GM18861 (cell line): ENCODE results near the gene OTOG.

Source experiments
- ATAC-seq: cut with Tn5 transposase; IDR thresholded peaks from one replicate; pipeline ENCODE4 v1.9.1; 2021; ENCODE audit not compliant: unreplicated experiment

The OTOG gene

DNA sequence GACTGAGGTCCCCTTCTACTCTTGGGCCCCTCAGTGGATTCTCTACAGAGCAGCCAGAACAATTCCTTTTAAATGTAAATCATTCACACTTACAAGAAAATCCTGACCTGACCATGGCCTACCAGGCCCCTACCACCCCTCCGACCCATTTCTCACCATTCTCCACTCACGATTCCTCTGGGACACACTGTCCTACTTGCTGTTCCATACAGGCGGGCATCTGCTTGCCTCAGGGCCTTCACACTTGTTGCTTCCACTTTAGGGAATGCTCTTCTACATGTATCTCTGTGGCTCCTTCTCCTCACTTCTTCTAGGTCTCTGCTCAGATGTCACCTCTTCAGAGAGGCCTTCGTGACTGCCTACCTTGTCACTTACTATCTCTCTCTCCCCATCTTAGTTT lies 6.3 kb upstream of the OTOG start:
- ATAC-seq: no peak

DNA sequence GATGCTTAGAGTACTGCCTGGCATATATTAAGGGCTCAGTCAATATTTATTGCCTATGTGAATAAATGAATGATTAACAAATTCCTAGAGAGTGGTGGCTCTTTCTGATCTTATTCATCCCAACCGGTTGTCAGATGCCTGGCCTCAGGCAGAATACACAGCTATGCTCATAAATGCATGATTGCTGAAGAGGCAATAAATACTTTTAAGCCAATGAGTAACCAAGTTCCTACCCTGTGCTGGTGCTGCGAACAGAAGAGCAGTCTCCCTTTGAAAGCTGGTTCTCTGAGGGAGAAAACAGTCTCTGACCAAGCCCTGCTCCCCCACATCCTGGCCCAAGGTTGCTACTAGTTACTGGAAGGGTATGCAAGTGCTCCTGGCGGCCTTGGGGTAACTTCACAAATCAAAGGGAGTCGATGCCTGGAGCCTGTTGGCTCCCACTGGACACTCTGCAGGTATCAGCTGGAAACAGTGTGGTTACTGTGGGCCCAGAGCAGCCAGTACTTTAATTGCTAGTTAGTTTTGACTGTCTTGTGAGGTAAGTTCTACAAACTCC lies 5.7 kb upstream of the OTOG start:
- ATAC-seq: no peak

DNA sequence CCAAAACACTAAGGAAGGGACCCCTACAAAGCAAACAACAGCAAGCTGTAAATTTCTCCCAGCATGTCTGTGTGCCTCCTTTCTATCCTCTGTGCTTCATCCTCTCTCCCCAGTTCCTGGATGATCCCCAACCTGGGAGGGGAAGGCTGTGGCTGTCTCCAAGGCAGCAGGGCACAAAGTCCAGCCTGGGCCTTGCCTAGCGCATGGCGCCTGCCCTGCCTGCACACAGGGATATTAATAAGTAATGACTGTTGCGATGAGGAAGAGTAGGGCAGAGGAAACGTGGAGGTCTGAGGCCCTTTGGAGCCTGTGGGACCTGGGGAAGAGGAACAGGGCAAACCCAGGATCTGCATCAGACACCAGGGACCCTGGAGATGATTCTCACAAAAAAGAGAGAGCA lies 4.8 kb upstream of the OTOG start:
- ATAC-seq: no peak

DNA sequence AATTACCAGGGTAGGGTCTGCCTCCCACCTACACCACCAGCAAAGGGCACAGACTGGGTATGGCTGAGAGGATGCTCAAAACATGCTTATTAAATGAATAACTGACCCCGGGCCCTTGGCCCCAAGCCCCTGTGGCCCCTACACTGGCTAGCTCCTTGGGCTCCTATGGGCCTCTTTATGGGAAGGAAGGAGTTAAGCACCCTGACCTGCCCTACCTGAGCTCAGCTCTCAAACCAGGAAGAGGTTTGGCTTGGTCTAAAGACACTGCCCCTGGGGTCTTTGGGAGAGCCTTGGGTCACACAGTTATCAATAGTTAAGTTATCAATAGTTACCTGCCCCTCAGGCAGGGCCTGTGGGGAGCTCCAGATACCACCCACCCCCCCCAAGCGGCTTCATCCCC lies 4.0 kb upstream of the OTOG start:
- ATAC-seq: no peak

DNA sequence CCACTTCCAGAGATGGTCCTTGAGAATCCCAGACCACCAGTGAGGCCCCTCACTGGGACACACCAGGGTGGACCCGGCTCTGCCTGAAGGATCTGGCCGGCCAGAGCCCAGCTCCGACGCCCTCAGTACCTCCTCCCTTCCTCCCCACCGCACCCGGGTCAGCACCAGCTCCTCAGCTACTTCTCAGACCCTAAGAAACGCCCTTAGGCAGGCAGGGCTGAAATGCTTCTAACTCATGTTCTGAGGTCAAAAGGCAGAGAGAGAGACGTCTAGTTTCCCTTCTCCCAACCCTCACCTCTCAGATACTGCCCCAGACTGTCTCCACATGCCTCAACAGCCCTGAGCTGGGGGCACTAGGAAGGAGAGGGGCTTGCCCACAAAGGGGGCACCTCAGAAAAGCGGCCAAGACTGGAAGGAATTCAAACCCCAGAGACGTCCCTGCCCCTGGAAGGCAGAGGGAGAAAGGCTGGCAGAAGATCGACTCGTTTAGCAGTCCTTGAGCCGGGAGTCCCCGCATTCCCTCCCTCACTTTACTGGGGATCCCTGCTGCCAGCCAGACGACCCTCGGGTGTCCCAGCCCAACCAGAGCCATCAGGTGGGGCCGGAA lies 3.4 kb upstream of the OTOG start:
- no peak for ATAC-seq

DNA sequence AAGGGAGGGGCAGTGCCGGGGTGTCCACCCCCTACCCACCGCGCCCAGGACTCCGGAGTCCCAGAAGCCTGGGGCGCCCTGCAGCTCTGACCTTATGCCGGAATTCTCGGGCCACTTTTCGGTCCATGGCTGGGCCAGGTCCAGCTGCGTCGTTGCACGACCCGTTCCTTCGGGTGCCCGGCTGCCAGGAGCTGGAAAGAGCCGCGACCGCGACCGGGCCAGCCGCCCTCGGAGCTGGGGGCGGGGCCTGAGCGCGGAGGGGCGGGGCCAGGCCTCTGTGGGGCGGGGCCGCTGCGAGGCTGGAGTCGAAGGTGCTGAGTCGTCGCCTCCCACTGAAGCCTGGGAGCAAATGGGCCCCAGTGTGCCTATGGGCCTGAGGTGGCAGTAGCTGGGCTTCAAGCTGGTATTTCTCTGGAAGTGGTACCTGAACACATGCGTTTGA lies 2.9 kb upstream of the OTOG start, which contains the start of gene USH1C:
TSS of gene USH1C (minus strand) at position 236 of the 442 bp plus-strand sequence. CDS start at position 127, 109 bp downstream.
- no peak for ATAC-seq

DNA sequence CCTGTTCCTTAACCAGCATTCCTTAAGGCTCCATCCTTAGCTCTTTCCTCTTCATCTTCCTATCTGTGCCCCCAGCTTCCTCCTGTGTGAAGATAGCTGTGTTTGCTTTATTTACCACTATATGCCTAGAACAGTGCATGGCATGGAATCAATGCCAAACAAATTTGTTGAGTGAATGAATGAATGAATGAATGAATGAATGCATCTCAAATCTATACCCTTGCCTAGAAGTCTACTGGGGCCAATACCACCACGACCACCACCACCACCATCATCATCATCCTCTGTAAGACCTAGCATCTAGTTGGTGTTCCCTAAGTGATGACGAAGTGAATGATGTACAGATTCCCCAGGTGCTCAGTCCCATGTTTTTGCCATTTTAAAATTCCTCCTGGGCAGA lies 819 bp upstream of the OTOG start:
- no peak for ATAC-seq

DNA sequence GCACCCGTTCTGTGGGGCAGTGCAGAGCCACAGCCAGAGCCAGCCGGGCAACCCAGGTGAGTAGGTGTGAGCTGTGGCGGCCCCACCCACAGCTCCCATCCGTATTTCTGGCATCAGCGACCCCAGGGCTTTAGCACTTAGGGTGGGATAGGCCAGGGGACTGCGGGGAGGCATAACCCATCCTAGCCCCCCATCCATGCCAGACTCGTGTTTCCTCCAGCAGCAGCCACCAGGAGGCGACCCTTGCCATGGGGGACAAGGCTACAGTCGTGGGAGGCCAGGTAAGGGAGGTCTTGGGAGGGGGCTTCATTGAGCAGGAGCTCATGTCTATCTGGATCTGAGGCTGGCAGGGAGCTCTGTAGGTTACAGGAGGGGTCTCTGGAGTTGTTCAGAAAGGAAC lies 873 bp downstream of the OTOG start:
- no peak for ATAC-seq

DNA sequence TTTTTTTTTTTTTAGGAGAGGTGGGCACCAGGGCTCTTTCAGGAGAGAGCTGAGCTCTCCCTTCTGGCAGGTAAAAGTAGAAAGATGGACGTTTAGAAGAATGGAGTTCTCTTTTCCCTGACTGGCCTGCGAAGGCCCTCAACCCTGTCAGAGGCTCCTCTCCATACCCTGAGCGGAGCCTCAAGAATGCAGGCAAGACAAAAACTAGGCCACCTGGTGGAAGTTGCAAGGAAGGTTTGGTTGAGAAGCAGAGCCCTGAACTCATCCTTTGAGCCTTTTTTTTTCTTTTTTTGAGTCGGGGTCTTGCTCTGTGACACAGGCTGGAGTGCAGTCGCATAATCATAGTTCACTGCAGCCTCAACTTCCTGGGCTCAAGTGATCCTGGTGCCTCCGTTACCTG lies 1.4 kb downstream of the OTOG start:
- no peak for ATAC-seq

DNA sequence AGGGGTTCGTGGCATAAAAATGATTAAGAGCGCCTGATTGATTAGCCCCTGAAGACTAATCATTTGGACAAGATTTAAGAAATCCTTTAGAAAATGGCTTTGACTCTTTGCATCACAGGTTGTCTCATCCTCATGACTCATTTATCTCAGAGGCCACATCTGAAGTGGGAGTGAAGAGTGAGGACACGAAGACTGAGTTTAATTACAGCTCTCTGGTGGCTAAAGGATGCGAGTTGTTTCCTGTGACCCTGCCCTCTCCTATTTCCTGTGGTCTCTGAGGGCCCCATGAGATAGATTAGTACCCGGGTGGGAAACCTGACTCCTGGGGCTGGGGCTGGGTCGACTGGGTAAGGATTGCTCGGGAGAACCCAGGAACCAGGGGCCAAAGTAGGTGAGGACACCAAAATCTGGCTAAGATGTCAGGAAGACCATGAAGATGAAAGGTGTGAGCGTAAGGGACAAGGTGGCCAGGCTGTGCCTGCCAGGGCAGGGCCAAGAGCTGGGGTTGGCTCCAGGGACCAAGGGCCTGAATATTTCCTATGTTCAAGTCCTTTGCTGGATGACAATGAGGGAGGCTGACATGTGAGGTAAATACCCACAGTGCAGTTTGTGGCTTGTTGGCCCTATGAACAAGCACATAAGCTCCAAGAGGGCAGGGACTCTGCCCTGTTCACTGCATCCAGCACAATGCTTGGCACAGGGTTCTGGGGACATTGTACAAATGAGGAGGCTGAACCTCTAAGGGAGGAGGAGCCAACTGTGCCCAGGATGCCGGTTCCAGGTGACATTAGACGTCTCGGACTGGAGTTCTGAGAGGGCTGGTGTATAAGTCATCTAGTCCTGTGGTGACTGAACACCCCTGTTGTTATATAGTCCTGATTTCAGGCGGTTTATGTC lies 3.6 kb downstream of the OTOG start:
- no peak for ATAC-seq

DNA sequence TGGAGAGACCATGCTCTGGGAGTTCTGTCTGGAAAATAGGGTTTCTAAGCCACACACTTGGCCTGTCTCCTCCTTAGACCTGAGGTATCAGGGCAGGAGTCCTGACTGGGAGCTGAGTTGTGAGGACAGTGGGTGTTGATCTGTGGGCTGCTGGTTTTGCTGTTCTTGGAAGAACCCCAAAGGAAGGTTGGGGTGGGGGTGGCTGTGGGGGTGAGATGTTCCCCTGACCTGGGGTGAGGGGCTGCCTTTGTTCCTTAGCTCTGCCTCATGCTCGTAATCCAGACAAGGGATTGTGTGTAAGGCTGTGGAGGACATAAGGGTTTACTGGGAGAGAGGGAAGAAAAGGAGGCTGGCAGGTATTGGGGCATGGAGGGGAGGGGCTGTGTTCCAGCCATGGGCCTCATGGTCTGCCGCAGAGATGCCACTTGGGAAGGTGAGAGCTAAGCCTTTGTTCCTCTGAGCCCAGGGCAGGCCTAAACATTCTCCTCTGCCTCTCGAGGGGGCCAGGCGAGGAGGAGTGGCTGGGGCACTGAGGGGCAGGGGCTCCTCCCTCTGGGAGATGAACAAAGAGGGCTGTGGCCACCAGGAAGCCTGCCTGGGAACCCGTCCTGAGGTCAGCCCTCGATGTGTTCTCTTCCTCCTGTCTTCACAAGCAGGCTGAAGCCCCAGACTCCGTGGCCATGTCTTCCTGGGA lies 4.4 kb downstream of the OTOG start:
- no peak for ATAC-seq

DNA sequence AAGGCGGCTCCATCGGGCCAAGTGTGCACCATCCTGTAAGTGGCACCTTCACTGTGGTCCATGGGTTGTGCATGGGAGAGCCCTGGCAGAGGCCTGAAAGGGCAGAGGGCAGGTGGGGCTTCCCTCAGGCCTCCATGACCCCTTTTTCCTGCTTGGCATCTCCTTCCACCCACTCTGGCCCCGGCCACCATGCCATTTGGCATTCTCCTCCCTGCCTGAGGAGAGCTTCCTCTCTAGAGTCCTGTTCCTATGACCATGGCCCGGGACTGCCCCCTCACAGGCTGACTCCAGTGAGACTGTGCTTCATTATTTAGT lies 4.9 kb downstream of the OTOG start:
- ATAC-seq: no peak

DNA sequence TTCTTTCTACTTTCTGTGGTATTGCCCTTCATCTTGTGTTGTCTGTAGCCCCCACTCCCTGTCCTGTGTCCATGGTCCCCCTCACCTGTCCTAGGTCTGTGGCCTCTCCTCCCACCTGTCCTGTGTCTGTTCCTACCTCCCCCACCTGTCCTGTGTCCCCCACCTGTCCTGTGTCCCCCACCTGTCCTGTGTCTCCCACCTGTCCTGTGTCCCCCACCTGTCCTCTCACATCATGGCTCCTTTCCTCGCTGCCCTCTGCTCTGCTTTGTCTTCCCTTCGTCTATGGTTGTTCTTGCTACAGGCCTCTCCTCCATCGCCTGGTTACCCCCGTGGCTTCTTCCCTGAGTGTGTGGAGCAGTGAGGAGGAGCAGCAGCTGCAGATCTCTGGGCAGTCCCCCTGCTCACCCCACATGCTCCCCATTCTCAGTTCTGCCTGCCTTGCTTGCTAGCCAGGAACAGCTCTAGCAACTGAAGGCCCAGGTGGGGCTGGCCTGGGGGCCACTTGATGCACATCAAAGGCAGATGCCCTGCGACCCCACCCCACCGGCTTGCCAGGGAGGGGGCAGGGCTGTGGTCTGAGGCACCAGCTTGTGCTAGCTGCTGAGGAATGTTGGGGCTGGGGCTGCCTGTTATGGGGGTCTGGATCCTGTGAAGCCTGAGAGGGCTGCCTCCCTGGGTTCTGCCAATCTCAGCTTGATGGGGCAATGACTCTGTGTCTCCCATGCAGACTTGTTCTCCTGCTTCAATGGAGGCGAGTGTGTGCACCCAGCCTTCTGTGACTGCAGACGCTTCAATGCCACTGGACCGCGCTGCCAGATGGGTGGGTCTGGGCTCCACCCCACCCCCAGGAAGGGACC lies 5.6 kb downstream of the OTOG start:
- no peak for ATAC-seq

DNA sequence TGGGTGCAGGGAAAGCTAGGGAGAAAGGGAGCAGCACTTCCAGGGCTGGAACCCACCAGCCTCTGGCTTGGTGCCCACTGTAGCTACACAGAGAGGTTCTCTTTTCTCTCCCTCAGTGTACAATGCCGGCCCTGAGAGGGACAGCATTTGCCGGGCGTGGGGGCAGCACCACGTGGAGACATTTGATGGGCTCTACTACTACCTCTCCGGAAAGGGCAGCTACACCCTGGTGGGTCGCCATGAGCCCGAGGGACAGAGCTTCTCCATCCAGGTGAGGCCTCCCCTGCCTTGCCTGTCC lies 6.1 kb downstream of the OTOG start:
- no peak for ATAC-seq

DNA sequence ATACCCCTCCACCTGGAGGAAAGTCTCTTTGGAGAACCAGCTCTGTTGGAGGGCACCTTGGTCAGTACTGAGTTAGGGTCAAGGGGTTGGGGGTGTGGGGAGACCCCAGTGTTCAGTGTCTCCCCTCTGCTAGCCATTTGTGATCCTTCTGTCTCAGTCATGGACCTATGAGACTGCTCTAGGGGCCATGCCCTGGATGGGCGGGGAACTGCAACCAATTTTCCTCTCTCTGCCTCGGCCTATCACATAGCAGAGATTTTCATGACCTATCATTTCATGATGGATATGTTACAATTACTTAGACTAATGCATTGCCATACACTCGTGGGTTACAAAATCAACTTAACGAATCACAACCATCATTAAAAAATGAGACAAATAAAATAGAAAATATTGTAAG lies 7.4 kb downstream of the OTOG start:
- ATAC-seq: no peak

DNA sequence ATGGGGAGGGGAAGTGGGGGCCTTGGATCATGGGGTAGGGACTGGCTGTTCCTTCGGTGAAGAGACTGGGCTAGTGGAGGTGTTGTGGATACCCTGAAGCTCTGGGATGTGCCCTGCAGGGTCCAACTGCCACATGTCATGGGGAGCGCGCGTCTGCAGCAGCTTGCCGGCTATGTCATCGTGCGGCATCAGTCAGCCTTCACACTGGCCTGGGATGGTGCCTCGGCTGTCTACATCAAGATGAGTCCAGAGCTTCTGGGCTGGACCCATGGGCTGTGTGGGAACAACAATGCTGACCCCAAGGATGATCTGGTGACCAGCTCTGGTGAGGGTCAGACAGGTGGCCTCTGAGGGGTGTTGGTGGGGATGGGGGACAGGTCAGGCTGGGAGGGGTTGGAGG lies 9.9 kb downstream of the OTOG start:
- no peak for ATAC-seq

DNA sequence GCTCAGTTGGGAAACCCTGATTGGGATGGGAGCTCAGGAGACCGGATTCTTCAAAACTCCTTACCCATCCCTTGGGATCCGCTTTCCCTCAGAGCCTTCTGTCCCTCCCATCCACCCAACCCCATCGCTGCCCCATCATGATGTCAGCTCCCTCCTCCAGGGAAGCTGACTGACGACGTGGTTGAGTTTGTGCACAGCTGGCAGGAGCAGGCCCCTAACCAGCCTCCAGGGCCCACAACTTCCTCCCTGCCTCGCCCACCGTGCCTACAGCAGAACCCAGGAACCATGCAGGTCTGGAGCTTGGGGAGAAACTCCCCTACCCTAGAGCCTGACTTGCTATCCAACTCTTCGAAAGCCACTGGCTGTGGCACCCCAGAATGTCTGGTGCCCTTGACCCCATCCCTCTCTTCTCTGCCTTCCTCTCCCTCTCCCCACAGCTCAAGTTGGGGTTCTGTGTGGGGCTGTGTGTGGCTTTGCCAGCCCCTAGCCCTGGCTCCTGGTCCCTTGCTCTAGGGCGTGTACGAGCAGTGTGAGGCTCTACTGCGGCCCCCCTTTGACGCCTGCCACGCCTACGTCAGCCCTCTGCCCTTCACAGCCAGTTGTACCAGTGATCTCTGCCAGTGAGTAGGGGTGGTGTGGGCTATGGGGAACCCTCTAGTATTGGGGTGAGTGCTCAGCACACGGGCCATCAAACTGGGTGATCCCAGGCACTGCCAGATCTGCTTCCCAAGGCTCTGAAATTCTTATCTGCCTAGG lies 11.1 kb downstream of the OTOG start:
- no peak for ATAC-seq

DNA sequence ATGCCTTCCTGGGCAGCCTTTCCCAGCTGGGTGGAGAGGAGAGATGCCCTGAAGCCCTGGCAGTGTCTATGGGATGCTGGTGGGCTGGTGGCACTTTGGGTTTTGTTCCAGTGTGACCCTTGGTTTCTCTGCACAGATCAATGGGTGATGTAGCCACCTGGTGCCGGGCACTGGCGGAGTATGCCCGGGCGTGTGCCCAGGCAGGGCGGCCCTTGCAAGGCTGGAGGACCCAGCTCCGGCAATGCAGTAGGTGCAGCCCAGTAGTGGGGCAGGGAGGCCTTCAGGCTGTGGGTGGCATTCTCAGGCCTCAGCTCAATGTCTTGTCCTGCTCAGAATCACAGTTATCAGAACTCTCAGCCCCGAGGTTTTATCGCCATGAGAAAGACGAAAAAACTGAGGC lies 11.9 kb downstream of the OTOG start:
- no peak for ATAC-seq

DNA sequence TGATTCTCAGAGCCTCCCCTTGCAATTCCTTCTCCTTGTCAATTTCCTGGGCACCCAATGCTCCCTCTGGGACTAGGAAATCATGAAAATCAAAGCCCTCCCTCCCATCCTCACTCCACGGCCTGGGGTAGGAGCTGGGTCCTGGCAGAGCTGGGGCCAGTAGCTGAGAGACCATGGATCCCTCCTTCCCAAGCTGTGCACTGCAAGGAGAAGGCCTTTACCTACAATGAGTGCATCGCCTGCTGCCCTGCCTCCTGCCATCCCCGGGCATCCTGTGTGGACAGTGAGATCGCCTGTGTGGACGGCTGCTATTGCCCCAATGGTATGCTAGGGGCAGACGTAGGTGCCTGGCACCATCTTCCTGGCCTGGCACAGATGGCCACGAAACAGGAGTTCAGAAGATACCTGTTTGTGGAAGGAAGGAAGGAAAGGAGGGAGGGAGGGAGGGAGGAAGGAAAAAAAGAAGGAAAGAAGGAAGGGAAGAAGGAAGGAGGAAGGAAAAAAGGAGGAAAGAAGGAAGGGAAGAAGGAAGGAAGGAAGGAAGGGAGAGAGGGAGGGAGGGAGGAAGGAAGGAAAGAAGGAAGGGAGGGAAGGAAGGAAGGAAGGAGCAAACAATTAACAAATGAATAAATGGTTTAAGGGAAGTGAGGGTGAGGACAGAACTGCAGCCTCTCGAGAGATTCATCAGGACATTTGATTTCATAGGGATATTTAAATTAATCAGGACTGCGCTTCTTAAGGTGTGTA lies 12.5 kb downstream of the OTOG start:
- no peak for ATAC-seq
